Sciatic nerve (tissue), 2 donors: Measurements from ENCODE around the gene RDX. TPM values are rescaled to one million over a fixed set of nuclear protein-coding genes. Genes with fewer than 3 reads are reported as not detected.
A peak's percentile ranks its signal among the peaks of the same experiment; 100 is the strongest.

Experiments used
- ATAC-seq: fragments of 200-7000 bp; cut with Tn5 transposase; one replicate; pipeline ENCODE4 v1.9.1; 2020; ENCODE audit warnings: mild to moderate bottlenecking, moderate library complexity
- DNase-seq: peaks from one replicate; pipeline ENCODE4 v3.0.0-alpha.2; 2020; ENCODE audit warnings: low spot score
- intact Hi-C: fragments of 100-400 bp; cut with DNase I; formaldehyde crosslinking; loops from one replicate; pipeline ENCODE4 v1.14.2; 2022
- total RNA-seq: library from RNA; stranded (reverse); fragmentation: NEBNext Ultra II Directional; extraction: Animal tissue kit (Norgen Biotek cat#: 25700); gene quantifications from one replicate; pipeline ENCODE4 v1.2.1, GENCODE V29; 2021
- donor health status: DM: no; HTN: no; CAD: no.
- donor health status: DM: no; HTN: no; CAD: no.

Gene RDX
- total RNA-seq, 1 donor from 2014 or later = 195 TPM

GRCh38 chr11:110185121-110185591 lies 111.3 kb downstream of the RDX start:
- ATAC-seq = peak; percentile 66
- DNase-seq = peak; percentile 18
- intact Hi-C loops = no loop called here

GRCh38 chr11:110184456-110184855 lies 112.0 kb downstream of the RDX start:
- no peak for ATAC-seq
- DNase-seq = no peak
- intact Hi-C loops = no loop called here

GRCh38 chr11:110182886-110183285 lies 113.5 kb downstream of the RDX start:
- ATAC-seq = no peak
- DNase-seq = no peak
- intact Hi-C loops = no loop called here

- intact Hi-C loops = no loop called here
- no peak for DNase-seq
Measured at GRCh38 chr11:110179064-110179463, 117.3 kb downstream of the RDX start.

DNA sequence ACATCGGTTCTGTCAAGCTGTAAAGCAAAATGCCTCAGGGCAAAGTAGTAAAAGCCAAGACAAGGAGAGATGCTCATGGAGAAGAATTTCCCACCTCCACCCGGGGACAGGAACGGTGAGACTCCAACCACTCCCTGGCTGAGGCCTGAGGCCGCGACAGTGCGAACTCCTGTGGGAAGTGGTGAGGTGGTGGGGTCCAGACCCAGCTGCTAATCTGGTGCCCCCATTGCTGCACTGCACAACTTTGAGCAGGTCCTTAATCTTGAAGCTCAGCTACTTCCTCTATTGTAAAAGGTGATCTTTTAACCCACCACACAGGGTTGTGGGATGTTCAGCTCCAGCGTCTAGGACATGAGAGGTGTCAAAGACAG lies 119.3 kb downstream of the RDX start:
- no peak for DNase-seq
- intact Hi-C loops = no loop called here
- ATAC-seq = no peak

More at GRCh38 chr11:110179064-110179463, 117.3 kb downstream of the RDX start:
- ATAC-seq = no peak

GRCh38 chr11:110176366-110177085 lies 119.9 kb downstream of the RDX start:
- ATAC-seq (no peak), DNase-seq (no peak)
- intact Hi-C loops = no loop called here

- DNase-seq (no peak), ATAC-seq (peak; percentile 47)
- intact Hi-C loops = no loop called here
Measured at GRCh38 chr11:110174645-110175310, 121.6 kb downstream of the RDX start.

GRCh38 chr11:110173811-110174644 lies 122.4 kb downstream of the RDX start:
- DNase-seq (peak; percentile 87), ATAC-seq (peak; percentile 87)
- intact Hi-C loops = no loop called here

DNA sequence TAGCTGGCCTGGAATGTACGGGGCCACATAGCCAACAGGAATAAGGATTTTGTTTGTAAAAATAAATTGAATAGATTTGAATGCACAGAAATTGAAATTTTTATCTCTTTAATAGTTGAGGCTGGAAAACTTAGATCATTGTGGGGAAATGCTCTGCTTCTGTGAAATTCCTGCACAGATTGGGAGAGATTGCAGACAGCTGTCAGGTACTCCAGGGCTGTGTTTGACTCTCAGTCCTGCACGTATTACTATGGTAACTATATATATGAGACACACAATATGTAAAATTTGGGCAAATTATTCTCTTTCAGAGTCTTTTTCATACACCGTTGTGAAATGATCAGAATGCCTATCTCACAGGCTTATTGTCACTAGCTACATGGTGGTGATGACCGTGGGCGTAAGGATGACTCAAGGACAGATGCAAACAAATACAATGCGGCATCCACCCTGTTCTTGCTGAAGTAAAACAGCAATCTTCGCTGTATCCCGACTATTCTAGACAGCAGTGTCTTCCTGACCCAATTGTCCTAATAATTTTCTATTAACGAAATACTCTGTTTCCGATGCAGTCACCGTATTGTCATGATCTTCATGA lies 123.8 kb downstream of the RDX start:
- intact Hi-C loops = no loop called here
- no peak for ATAC-seq

GRCh38 chr11:110169738-110170137 lies 126.7 kb downstream of the RDX start:
- ATAC-seq (no peak), DNase-seq (no peak)
- intact Hi-C loops = no loop called here

More for the DNA sequence above, 123.8 kb downstream of the RDX start:
- no peak for DNase-seq

DNA sequence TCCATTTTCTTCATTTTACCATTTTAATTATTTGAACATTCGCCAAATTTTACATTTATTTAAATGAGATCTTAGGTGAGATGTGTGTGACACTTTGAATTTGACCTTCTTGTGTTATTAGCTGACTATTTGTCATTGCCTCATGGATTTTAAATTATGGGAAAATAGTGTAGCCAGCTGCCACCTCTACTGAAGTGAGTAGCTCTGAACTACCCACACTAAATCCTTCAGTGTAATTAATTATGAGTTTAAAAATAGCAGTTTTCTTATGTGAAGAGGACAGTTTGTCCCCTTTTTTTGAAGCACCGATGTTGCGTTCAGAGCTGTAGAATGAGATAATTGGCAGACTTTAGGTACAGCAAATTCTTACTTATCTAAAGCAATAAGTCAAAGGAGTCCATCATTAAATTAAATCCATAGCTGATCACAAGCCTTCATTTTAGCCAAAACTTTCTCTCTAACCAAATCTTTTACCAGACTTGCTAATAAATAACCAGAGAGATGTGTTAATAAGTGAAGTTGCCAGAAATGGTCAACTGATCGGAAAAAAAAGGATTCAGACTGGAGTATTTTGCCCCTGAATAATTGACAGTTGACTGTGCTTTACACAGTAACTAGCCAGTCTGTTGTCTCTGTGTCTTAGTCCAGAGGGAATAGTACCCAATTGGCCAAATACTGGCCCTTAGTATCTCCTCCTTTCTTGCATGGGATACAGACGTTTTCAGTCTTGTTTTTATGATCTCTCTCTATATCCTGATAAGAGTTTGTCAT lies 128.2 kb downstream of the RDX start:
- DNase-seq = no peak
- no peak for ATAC-seq
- intact Hi-C loops = no loop called here

- intact Hi-C loops = no loop called here
- no peak for ATAC-seq
- no peak for DNase-seq
Measured at GRCh38 chr11:110165039-110165925, 131.1 kb downstream of the RDX start.

- no peak for ATAC-seq
- intact Hi-C loops = no loop called here
Measured at GRCh38 chr11:110162216-110162615, 134.2 kb downstream of the RDX start.

DNA sequence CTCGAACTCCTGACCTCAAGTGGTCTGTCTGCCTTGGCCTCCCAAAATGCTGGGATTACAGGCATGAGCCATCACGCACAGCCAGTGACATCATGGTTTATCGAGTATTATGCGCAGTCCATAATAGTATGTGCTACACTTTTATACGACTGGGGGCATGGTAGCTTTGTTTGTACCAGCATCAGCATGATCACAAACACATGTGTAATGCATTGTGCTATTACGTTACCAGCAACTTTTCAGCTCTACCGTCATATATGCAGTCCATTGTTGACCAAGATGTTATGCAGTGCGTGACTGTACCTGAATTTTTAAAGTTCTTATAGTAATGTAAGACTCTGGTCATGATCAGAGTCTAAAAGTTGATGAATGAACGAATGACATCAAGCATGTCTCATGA lies 135.4 kb downstream of the RDX start:
- no peak for ATAC-seq
- no peak for DNase-seq
- intact Hi-C loops = no loop called here

More at GRCh38 chr11:110162216-110162615, 134.2 kb downstream of the RDX start:
- no peak for DNase-seq

GRCh38 chr11:110160437-110160836 lies 136.0 kb downstream of the RDX start:
- ATAC-seq (no peak), DNase-seq (no peak)
- intact Hi-C loops = no loop called here

DNA sequence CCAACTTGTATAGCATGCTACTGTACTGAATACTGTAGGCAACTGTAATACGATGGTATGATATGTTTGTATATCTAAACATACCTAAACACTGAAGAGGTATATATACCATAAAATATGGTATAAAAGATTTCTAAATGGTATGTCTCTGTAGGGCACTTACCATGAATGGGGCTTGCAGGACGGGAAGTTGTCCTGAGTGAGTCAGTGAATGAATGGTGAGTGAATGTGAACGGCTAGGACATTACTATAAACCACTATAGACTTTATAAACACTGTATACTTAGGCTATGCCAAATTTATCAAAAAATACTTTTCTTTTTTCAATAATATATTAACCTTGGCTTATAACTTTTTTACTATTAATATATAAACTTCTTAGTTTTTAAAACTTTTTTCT lies 136.4 kb downstream of the RDX start:
- no peak for DNase-seq
- no peak for ATAC-seq
- intact Hi-C loops = no loop called here

GRCh38 chr11:110159476-110159875 lies 136.9 kb downstream of the RDX start:
- DNase-seq (no peak), ATAC-seq (no peak)
- intact Hi-C loops = no loop called here
